PC-9 (cell line): Measurements from ENCODE around the gene ADORA2A. TPM values are rescaled to one million over a fixed set of nuclear protein-coding genes. Genes with fewer than 3 reads are reported as not detected.

Experiments
- BruUV-seq: library from RNA; stranded (reverse); fragments of 400-500 nt; replicated peaks from 2 replicates; lab custom pipeline; 2021; lab: Mats Ljungman, UMichigan
- CTCF ChIA-PET: fragments of 300-600 bp; sonication (Branson Sonifier 250); formaldehyde crosslinking; loops from one replicate; lab custom pipeline; 2022; ENCODE audit warnings: antibody characterized with exemption; lab: Charles Lee
- POLR2A ChIA-PET: fragments of 300-600 bp; sonication (Branson Sonifier 250); formaldehyde crosslinking; loops from one replicate; lab custom pipeline; 2022; ENCODE audit warnings: antibody characterized with exemption; ENCODE audit not compliant: unreplicated experiment; lab: Charles Lee
- DNase-seq, 2 experiments: peaks; one replicate each; pipeline versions ENCODE4 v3.0.0 to v3.0.0-alpha.2; 2015 to 2022; ENCODE audit warnings: mixed read lengths in 1 of 2
- H2AFZ ChIP-seq: fragments of 200-600 bp; sonication (generic); 2 replicates; pipeline ENCODE4 v1.8.1; 2017; ENCODE audit warnings: antibody characterized with exemption
- H3F3A ChIP-seq: fragments of 200-600 bp; sonication (generic); 2 replicates; pipeline ENCODE4 v1.8.1; 2017; ENCODE audit warnings: antibody characterized with exemption, mild to moderate bottlenecking, low read depth; ENCODE audit not compliant: insufficient read depth
- H3K27ac ChIP-seq: fragments of 200-600 bp; sonication (generic); 2 replicates; pipeline ENCODE4 v1.6.1; 2016; ENCODE audit warnings: mixed run types
- H3K27me3 ChIP-seq: fragments of 200-600 bp; sonication (generic); 2 replicates; pipeline ENCODE4 v1.6.1; 2016; ENCODE audit warnings: low read depth, mixed run types; ENCODE audit not compliant: insufficient read depth
- H3K36me3 ChIP-seq: fragments of 200-600 bp; sonication (generic); 2 replicates; pipeline ENCODE4 v1.6.1; 2016; ENCODE audit warnings: low read depth, mixed run types
- H3K4me1 ChIP-seq: fragments of 200-600 bp; sonication (generic); replicated peaks from 2 replicates; pipeline ENCODE4 v1.6.1; 2016; ENCODE audit warnings: mixed run types; ENCODE audit not compliant: insufficient read depth
- H3K4me2 ChIP-seq: fragments of 200-600 bp; sonication (generic); 2 replicates; pipeline ENCODE4 v1.6.1; 2017; ENCODE audit warnings: mixed run types
- H3K4me3 ChIP-seq: fragments of 200-600 bp; sonication (generic); 2 replicates; pipeline ENCODE4 v1.6.1; 2016; ENCODE audit warnings: mixed run types
- H3K79me2 ChIP-seq: fragments of 200-600 bp; sonication (generic); 2 replicates; pipeline ENCODE4 v1.6.1; 2017; ENCODE audit warnings: low read depth, mixed run types
- H3K9me2 ChIP-seq: fragments of 200-600 bp; sonication (generic); 2 replicates; pipeline ENCODE4 v1.8.1; 2017; ENCODE audit warnings: mild to moderate bottlenecking; ENCODE audit not compliant: insufficient read depth
- H3K9me3 ChIP-seq: fragments of 200-600 bp; sonication (generic); 2 replicates; pipeline ENCODE4 v1.8.1; 2016; ENCODE audit warnings: low read depth; ENCODE audit not compliant: insufficient read depth
- H4K20me1 ChIP-seq: fragments of 200-600 bp; sonication (generic); 2 replicates; pipeline ENCODE4 v1.8.1; 2017; ENCODE audit not compliant: insufficient read depth
- CTCF ChIP-seq: fragments of 200-600 bp; sonication (generic); conservative IDR thresholded peaks from 2 replicates; pipeline ENCODE4 v1.6.1; 2017; ENCODE audit warnings: mixed run types, antibody characterized with exemption, mild to moderate bottlenecking, moderate library complexity
- EZH2 ChIP-seq: fragments of 200-600 bp; sonication (generic); IDR thresholded peaks from 2 replicates; pipeline ENCODE4 v1.8.0; 2017; ENCODE audit warnings: antibody characterized with exemption, low read depth
- intact Hi-C: fragments of 100-400 bp; cut with micrococcal nuclease; formaldehyde crosslinking; loops from one replicate; pipeline ENCODE4 v1.10.0; 2022; ENCODE audit not compliant: unreplicated experiment
- total RNA-seq: library from RNA; stranded (reverse); gene quantifications from 2 replicates; pipeline ENCODE4 v1.2.3, GENCODE V29; 2021

The ADORA2A gene
- total RNA-seq, 1 experiment from 2014 or later, result 1.8 TPM

- intact Hi-C loops, result no loop called here
These were observed 20.1 kb upstream of the ADORA2A start for GRCh38 chr22:24407278-24407665.

GRCh38 chr22:24407884-24408283, 19.5 kb upstream of the ADORA2A start:
- ChIA-PET CTCF (no interaction called here), POLR2A (no interaction called here)
- H3K27me3 ChIP-seq, result no peaks in the 10 kb centered on the region
- H3K4me3 ChIP-seq, result no peak overlapping the region
- no peak for TF ChIP-seq CTCF
- TF ChIP-seq EZH2, result no peak
- intact Hi-C loops, result no loop called here
- H4K20me1 ChIP-seq, result peaks cover 4% of the 10 kb centered on the region
- no peak for DNase-seq
- H3K9me3 ChIP-seq, result no peaks in the 10 kb centered on the region
- H3K36me3 ChIP-seq, result 0 out of 2 replicates have a peak, but pooled peaks cover 5% of the 10 kb centered on the region
- no TSS peak for BruUV-seq
- peaks cover 14% of the 10 kb centered on the region for H3F3A ChIP-seq
- no peak overlapping the region for H2AFZ ChIP-seq
- peaks cover 13% of the 10 kb centered on the region for H3K4me1 ChIP-seq
- no peak overlapping the region for H3K27ac ChIP-seq
- no peaks in the 10 kb centered on the region for H3K9me2 ChIP-seq
- H3K4me2 ChIP-seq, result no peak overlapping the region
- 0 out of 2 replicates have a peak, but pooled peaks cover 6% of the 10 kb centered on the region for H3K79me2 ChIP-seq

More at GRCh38 chr22:24407278-24407665, 20.1 kb upstream of the ADORA2A start:
- TF ChIP-seq CTCF (no peak), EZH2 (no peak)
- H3K27ac ChIP-seq, result no peak overlapping the region
- no TSS peak for BruUV-seq
- no peaks in the 10 kb centered on the region for H3K9me3 ChIP-seq
- no peak overlapping the region for H3K4me2 ChIP-seq
- peaks cover 19% of the 10 kb centered on the region for H3K4me1 ChIP-seq
- peaks cover 4% of the 10 kb centered on the region for H4K20me1 ChIP-seq
- DNase-seq, result no peak
- H3K27me3 ChIP-seq, result no peaks in the 10 kb centered on the region
- POLR2A ChIA-PET, result no interaction called here
- 0 out of 2 replicates have a peak, but pooled peaks cover 6% of the 10 kb centered on the region for H3K79me2 ChIP-seq
- no peaks in the 10 kb centered on the region for H3K9me2 ChIP-seq
- H2AFZ ChIP-seq, result no peak overlapping the region
- 0 out of 2 replicates have a peak, but pooled peaks cover 5% of the 10 kb centered on the region for H3K36me3 ChIP-seq
- peaks cover 20% of the 10 kb centered on the region for H3F3A ChIP-seq
- CTCF ChIA-PET, result no interaction called here
- H3K4me3 ChIP-seq, result no peak overlapping the region

GRCh38 chr22:24408630-24409029, 18.8 kb upstream of the ADORA2A start:
- POLR2A ChIA-PET, result no interaction called here
- DNase-seq, result no peak
- Histone ChIP-seq H3K4me2 (no peak overlapping the region), H4K20me1 (peaks cover 4% of the 10 kb centered on the region), H3K27ac (no peak overlapping the region), H3K4me3 (no peak overlapping the region), H3F3A (peaks cover 6% of the 10 kb centered on the region), H3K9me2 (no peaks in the 10 kb centered on the region), H3K36me3 (0 out of 2 replicates have a peak, but pooled peaks cover 5% of the 10 kb centered on the region), H3K4me1 (peaks cover 6% of the 10 kb centered on the region), H2AFZ (no peak overlapping the region), H3K27me3 (no peaks in the 10 kb centered on the region), H3K79me2 (0 out of 2 replicates have a peak, but pooled peaks cover 6% of the 10 kb centered on the region), H3K9me3 (no peaks in the 10 kb centered on the region)
- CTCF ChIA-PET, result no interaction called here
- intact Hi-C loops, result no loop called here
- no TSS peak for BruUV-seq
- no peak for TF ChIP-seq EZH2
- TF ChIP-seq CTCF, result no peak
